HG02970 (cell line): ENCODE results near the gene BCOR.

Experiments used
- ATAC-seq: cut with Tn5 transposase; IDR thresholded peaks from one replicate; pipeline ENCODE4 v1.9.1; 2021; ENCODE audit warnings: mild to moderate bottlenecking, moderate library complexity, moderate number of reproducible peaks; ENCODE audit not compliant: unreplicated experiment, low FRiP score

The BCOR gene

DNA sequence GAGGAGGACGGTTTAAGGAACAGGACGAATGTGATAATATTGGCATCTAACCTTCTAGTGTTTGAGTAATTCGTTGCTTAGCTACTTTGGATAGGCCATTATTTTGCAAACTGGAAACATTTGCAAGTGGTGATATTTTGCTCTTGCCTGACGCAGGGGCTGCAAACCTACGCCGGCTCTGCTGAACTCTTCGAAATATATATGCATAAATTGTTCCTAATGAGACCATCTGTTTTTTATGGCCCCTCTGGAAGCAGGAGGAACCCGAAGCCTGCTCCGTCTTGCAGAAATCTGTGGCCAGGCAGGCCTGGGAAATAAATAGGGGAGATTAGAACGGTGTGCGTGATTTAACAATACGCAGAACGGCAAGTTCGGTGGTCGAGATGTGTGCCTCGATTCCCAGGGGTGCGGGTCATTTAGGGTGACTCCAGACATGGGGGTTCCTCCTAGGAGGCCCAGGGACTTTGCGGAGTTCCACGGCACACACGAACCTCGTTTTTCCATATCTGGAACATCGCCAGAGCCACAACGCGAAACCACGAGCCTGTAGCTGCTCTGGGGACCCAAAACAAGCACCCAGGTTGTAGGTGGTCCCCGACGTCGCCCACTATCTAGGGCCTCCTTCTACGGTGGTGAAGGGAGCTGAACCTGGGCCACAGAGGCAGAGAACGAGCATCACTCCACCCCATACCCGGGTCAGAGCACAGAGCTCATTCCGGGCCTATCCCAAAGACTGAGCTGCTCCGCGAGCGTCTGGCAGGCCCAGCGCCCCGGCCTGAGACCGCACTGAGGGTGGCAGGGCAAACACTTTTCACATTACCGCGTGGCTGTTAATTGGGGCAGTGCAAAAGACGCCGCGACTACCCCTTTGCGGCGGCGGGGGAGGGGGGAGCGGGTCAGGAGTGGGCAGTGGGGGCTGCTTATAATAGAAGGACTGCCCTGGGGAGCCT lies 89.7 kb downstream of the BCOR start:
- ATAC-seq = no peak

GRCh38 chrX:40007131-40007755 lies 90.5 kb downstream of the BCOR start:
- no peak for ATAC-seq

GRCh38 chrX:40006106-40007017 lies 91.4 kb downstream of the BCOR start:
- no peak for ATAC-seq

- no peak for ATAC-seq
Observed at GRCh38 chrX:40005292-40006011, 92.3 kb downstream of the BCOR start.

DNA sequence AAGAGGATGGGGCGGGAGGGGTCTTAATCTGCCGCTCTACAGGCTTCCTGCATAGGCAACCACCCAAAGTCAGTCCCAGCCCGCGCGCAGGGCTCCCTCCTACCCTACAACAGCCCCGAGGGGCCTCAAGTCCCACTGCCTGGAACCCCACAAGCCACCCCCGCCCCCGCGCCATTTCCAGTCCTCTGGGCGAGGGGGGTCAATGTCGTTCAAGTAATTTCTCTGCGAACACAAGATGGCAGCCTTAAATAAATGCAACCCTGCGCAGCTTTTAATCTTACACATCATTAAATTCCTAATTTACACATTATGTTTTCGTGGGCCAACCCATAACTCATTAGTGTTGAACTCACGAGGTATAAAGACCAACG lies 92.9 kb downstream of the BCOR start:
- ATAC-seq = no peak

- ATAC-seq = no peak
Observed at GRCh38 chrX:40004246-40004535, 93.6 kb downstream of the BCOR start.

DNA sequence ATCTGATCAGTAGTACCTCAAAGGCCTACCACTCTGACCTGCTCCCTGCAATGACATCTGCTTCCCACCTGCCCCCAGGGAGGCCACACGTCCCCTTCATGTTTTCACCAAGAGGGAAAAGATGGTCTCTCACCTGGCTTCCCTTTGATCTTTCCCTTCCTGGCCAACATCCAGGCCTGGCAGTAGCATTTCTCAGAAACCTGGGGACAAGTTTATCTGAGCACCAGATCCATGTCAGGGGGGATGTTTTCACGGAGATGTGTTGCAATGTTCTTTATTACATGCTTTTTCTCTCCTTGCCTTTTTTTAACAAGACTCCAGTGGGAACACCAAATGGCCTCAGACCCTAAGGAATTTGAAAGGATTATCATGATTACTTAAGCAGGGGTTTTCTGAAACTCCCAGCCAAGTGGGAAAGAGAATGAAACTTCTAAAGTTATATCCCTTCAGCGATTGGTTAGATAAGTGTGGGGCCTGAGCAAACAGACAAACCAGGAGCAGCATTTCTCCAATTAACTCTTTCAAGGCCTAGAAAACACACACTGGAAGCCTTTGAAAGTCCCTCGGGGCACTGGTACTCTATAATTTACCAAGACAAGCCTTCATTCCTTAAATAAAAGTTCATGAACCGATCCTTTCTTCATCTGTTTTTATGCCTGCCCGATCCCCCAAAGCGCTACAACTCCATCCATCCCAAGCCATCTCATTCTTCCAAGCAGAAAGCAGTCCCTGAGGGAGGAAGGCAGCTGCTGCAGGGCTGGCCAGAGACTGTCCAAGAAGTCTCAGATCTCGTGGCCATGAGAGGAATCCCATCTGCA lies 94.1 kb downstream of the BCOR start:
- no peak for ATAC-seq

- ATAC-seq = no peak
Observed at GRCh38 chrX:40003071-40003427, 94.7 kb downstream of the BCOR start.
